Panc1 (cell line): ENCODE data around the gene ADCY3.

Experiments
- CTCF ChIP-seq: fragments of 450-650 bp; IDR thresholded peaks from 2 replicates; pipeline ENCODE4 v1.5.1; 2017; ENCODE audit warnings: mild to moderate bottlenecking
- POLR2AphosphoS5 ChIP-seq: IDR thresholded peaks from 2 replicates; pipeline ENCODE4 v1.6.1; 2012; ENCODE audit warnings: mild to moderate bottlenecking, low read depth, low read length, moderate library complexity
- TCF7L2 ChIP-seq: IDR thresholded peaks from 2 replicates; pipeline ENCODE4 v1.6.1; 2011; ENCODE audit warnings: mild to moderate bottlenecking, low read depth, low read length, inconsistent platforms

- TF ChIP-seq CTCF (no peak), POLR2AphosphoS5 (no peak), TCF7L2 (no peak)
These were observed 99.9 kb downstream of the ADCY3 start for GRCh38 chr2:24820175-24820513.
